Measurements from ENCODE around the gene FRMD4A. TPM values are rescaled to one million over a fixed set of nuclear protein-coding genes. Genes with fewer than 3 reads are reported as not detected.

FRMD4A gene
- total and polyA plus RNA-seq, 12 donors = 17.4 to 43.4 (median 30.3) TPM

DNA sequence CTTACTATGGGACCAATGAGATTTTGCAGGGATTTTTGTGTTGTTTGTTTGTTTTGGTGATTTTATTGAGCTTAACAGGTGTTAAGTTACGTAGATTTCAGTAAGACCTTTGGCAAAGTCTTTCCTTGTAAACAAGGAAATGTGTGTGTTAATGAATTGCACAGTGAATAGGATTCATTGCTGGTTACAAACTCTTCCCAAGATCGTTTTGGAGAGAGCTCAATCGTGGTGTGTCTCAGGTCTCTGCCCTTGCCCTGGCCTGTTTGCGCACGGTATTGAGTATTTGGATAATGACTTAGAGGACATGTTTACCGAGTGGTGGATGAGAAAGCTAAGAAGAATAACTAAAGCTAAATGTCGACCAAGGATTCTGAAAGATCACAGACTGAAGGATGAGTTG lies 702.1 kb downstream of the FRMD4A start:
- intact Hi-C loops (cut with DNase I) = no loop called here
- ATAC-seq (no peak), DNase-seq (no peak)
- H3K27ac ChIP-seq = no peak overlapping the region
- H3K36me3 ChIP-seq = peaks cover 0 to 72% (median 0%) of the 10 kb centered on the region in 9 donors
- H3K4me3 ChIP-seq = no peak overlapping the region
- WGBS, 2 donors = 70 to 83% methylated on average over 7 of the region's 7 CpGs
- TF ChIP-seq, protein P1, sequence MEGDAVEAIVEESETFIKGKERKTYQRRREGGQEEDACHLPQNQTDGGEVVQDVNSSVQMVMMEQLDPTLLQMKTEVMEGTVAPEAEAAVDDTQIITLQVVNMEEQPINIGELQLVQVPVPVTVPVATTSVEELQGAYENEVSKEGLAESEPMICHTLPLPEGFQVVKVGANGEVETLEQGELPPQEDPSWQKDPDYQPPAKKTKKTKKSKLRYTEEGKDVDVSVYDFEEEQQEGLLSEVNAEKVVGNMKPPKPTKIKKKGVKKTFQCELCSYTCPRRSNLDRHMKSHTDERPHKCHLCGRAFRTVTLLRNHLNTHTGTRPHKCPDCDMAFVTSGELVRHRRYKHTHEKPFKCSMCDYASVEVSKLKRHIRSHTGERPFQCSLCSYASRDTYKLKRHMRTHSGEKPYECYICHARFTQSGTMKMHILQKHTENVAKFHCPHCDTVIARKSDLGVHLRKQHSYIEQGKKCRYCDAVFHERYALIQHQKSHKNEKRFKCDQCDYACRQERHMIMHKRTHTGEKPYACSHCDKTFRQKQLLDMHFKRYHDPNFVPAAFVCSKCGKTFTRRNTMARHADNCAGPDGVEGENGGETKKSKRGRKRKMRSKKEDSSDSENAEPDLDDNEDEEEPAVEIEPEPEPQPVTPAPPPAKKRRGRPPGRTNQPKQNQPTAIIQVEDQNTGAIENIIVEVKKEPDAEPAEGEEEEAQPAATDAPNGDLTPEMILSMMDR (IDR thresholded peaks at IDR 0.05) = no peak
- H3K9me3 ChIP-seq = no peaks in the 10 kb centered on the region
- no peaks in the 10 kb centered on the region for H3K27me3 ChIP-seq
- H3K4me1 ChIP-seq = peaks cover 0 to 24% (median 6%) of the 10 kb centered on the region in 9 donors

DNA sequence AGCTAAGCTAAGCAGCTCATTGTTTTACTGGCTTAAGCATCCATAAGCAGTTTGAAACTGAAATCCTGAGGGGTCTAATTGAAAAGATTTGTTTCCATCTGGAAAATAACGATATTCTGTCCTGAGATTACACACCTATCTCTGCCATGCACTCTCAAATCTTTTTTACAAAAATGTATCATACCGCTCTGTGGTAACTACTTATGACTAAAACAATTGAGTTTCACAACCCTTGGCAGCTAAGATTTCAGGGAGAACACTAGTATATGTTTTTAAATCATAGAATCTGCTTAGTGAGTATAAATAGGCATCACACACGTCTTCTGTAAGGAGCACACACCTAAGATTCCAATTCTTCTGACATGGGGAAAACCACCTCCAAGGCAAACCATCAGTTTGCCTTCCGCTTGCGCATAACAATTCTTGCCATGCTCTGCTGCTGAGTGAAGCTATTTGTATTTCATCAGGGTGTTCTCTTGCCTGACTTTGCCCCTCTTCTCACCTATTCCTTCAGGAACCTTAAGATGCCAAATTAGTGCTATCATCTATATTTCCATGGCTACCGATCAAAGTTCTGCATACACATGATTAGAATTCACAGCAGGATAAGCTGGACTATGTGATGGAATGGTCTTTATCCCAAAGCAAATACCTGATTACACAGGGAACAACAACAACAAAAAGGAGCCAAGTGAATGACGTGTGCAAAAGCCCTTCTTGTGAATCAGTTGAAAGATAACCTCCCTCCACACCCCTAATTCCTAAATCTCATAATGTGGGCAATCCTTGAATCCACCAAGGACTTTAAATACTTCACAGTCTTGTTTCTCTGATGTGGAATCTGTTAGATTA lies 703.0 kb downstream of the FRMD4A start:
- Histone ChIP-seq H3K36me3 (peaks cover 0 to 79% (median 0%) of the 10 kb centered on the region in 9 donors), H3K27me3 (no peaks in the 10 kb centered on the region), H3K4me3 (no peak overlapping the region), H3K9me3 (no peaks in the 10 kb centered on the region), H3K27ac (no peak overlapping the region), H3K4me1 (peaks cover 0 to 14% (median 5%) of the 10 kb centered on the region in 9 donors)
- ATAC-seq (no peak), DNase-seq (no peak)
- WGBS, 2 donors = 92 to 93% methylated on average over 7 of the region's 7 CpGs
- TF ChIP-seq, protein P1 (IDR thresholded peaks at IDR 0.05) = no peak
- intact Hi-C loops (cut with DNase I) = no loop called here

DNA sequence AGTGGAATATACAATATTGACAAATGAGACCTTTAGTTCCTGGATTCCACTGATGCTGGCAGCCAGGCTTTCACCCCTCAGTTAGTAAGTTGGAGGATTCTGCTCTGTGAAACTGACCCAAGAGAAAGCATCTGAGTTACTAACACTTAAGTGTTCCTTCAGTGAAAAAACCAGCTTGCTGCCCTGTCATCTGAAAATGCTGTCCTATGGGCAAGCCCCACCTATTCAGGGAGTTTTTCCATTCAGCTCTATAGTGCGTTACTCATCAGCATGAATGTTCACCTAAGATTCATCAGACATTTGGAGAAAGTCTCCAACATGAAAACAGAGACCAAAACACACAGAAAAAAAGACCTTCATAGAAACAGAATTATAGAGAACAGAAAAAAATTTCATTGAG lies 706.1 kb downstream of the FRMD4A start:
- 97 to 100% methylated on average over 1 of the region's 1 CpG for WGBS, 2 donors
- TF ChIP-seq, protein P1 (IDR thresholded peaks at IDR 0.05) = no peak
- Histone ChIP-seq H3K4me3 (no peak overlapping the region), H3K9me3 (no peaks in the 10 kb centered on the region), H3K27me3 (no peaks in the 10 kb centered on the region), H3K36me3 (peaks cover 0 to 84% (median 5%) of the 10 kb centered on the region in 9 donors), H3K4me1 (no peaks in the 10 kb centered on the region), H3K27ac (no peak overlapping the region)
- intact Hi-C loops (cut with DNase I) = no loop called here
- no peak for ATAC-seq
- no peak for DNase-seq

DNA sequence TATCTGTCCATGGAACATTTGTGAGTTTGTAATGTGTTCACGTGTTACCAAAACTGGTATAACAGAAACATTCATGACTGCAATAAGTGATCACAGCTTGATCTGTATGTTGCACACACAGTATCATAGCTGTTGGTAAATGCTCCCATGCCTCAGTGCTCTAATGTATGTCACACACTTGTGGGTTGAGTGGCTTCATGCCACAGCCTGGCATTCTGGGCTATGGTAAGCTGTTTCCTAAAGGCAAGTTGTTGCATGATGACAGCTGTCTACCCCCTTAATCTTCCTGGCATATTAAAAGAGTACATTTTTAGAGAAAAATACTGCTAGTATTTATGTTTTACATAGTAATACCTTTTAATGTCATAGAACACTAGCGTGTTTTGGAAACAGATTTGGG lies 708.8 kb downstream of the FRMD4A start:
- TF ChIP-seq, protein P1 (IDR thresholded peaks at IDR 0.05) = no peak
- Histone ChIP-seq H3K27me3 (no peaks in the 10 kb centered on the region), H3K36me3 (peaks cover 0 to 91% (median 12%) of the 10 kb centered on the region in 9 donors), H3K4me3 (no peak overlapping the region), H3K4me1 (no peaks in the 10 kb centered on the region), H3K9me3 (no peaks in the 10 kb centered on the region), H3K27ac (no peak overlapping the region)
- DNase-seq (no peak), ATAC-seq (no peak)
- intact Hi-C loops (cut with DNase I) = no loop called here
- 95 to 99% methylated on average over 2 of the region's 2 CpGs for WGBS, 2 donors

Measured in heart right ventricle (tissue), 16 donors.